GM12878 (cell line): ENCODE data around the gene MPEG1. TPM values are rescaled to one million over a fixed set of nuclear protein-coding genes. Genes with fewer than 3 reads are reported as not detected.

Source experiments
- BHLHE40 ChIP-seq, 2 experiments: fragments of 450-650 bp in 1 of 2; IDR thresholded peaks; 2 replicates each; pipeline ENCODE4 v1.6.1; 2011 to 2017; ENCODE audit warnings: low read depth in 2 of 2, borderline replicate concordance in 1 of 2, improper control_type of control experiment in 1 of 2, low read length in 1 of 2, mild to moderate bottlenecking in 1 of 2
- CREB1 ChIP-seq: IDR thresholded peaks from 2 replicates; pipeline ENCODE4 v1.6.1; 2012; ENCODE audit warnings: low read depth, mild to moderate bottlenecking, inconsistent platforms
- EP300 ChIP-seq, 2 experiments: fragments of 150-350 bp in 1 of 2; IDR thresholded peaks; 2 replicates each; pipeline ENCODE4 v1.6.1; 2011 to 2012; ENCODE audit warnings: low read depth in 2 of 2, low read length in 2 of 2, borderline replicate concordance in 1 of 2, improper control_type of control experiment in 1 of 2, inconsistent platforms in 1 of 2; ENCODE audit not compliant: control insufficient read depth in 1 of 2
- MYB ChIP-seq: fragments of 150-350 bp; IDR thresholded peaks from 2 replicates; pipeline ENCODE4 v1.6.1; 2014; ENCODE audit warnings: mild to moderate bottlenecking, low read depth, low read length, borderline replicate concordance
- PAX8 ChIP-seq: fragments of 450-650 bp; IDR thresholded peaks from 2 replicates; pipeline ENCODE4 v1.6.1; 2017; ENCODE audit warnings: mild to moderate bottlenecking, moderate library complexity
- RB1 ChIP-seq: fragments of 450-650 bp; formaldehyde crosslinking; IDR thresholded peaks from 2 replicates; pipeline ENCODE4 v1.6.1; 2017; ENCODE audit warnings: mild to moderate bottlenecking, borderline replicate concordance
- RBBP5 ChIP-seq: fragments of 200-600 bp; sonication (generic); conservative IDR thresholded peaks from 2 replicates; pipeline ENCODE4 v1.6.1; 2016
- STAT1 ChIP-seq: fragments of 450-650 bp; conservative IDR thresholded peaks from 2 replicates; pipeline ENCODE4 v1.6.1; 2014; ENCODE audit warnings: antibody characterized with exemption, mild to moderate bottlenecking
- ZNF207 ChIP-seq: fragments of 450-650 bp; IDR thresholded peaks from 2 replicates; pipeline ENCODE4 v1.6.1; 2014; ENCODE audit warnings: antibody characterized with exemption, mild to moderate bottlenecking, borderline replicate concordance
- ZNF217 ChIP-seq: fragments of 450-650 bp; IDR thresholded peaks from 2 replicates; pipeline ENCODE4 v1.6.1; 2017; ENCODE audit warnings: antibody characterized with exemption, mild to moderate bottlenecking
- ZNF24 ChIP-seq: fragments of 450-650 bp; IDR thresholded peaks from 2 replicates; pipeline ENCODE4 v1.6.1; 2017; ENCODE audit warnings: antibody characterized with exemption, mild to moderate bottlenecking
- ZNF622 ChIP-seq: fragments of 450-650 bp; IDR thresholded peaks from 2 replicates; pipeline ENCODE4 v1.6.1; 2017; ENCODE audit warnings: mild to moderate bottlenecking, inconsistent platforms
- polyA plus RNA-seq, 11 experiments: library from polyadenylated mRNA; depleted of rRNA in 4 of 11; unstranded in 6 of 11; stranded (reverse) in 5 of 11; fragments of >200 nt; fragmentation: Nextera tagmentation in 4 of 11; fragmentation: Illumina TruSeq in 1 of 11; extraction: Ambion mirVana in 4 of 11; extraction: Trizol in 1 of 11; gene quantifications; 1 replicate in 1 of 11; 2 replicates in 10 of 11; pipeline versions ENCODE4 v1.2.1 to v1.2.3, GENCODE V29; 2011 to 2016; ENCODE audit warnings: inconsistent platforms in 2 of 11, missing spikeins in 2 of 11, low read depth in 1 of 11
- total RNA-seq, 4 experiments: library from RNA; depleted of rRNA in 3 of 4; stranded (reverse); fragments of >200 nt in 3 of 4; fragmentation: Illumina TruSeq in 1 of 4; extraction: Trizol in 1 of 4; gene quantifications; 2 replicates each; pipeline versions ENCODE4 v1.2.1 to v1.2.3, GENCODE V29; 2013 to 2021
- TF ChIP-seq, protein P1 (sequence below): fragments of 150-350 bp; IDR thresholded peaks from 2 replicates; pipeline ENCODE4 v1.6.1; 2014; ENCODE audit warnings: mild to moderate bottlenecking, low read depth, low read length
- TF ChIP-seq, protein P2 (sequence below): IDR thresholded peaks from 2 replicates; pipeline ENCODE4 v1.6.1; 2012; ENCODE audit warnings: low read length, inconsistent platforms
- TF ChIP-seq, protein P3 (sequence below): fragments of 150-350 bp; IDR thresholded peaks from 2 replicates; pipeline ENCODE4 v1.6.1; 2016; ENCODE audit warnings: low read depth, low read length
- TF ChIP-seq, protein P4 (sequence below): IDR thresholded peaks from 2 replicates; pipeline ENCODE4 v1.6.1; 2012; ENCODE audit warnings: low read depth, low read length, improper control_type of control experiment
- TF ChIP-seq, protein P5 (sequence below): fragments of 450-650 bp; IDR thresholded peaks from 2 replicates; pipeline ENCODE4 v1.6.1; 2014; ENCODE audit warnings: mild to moderate bottlenecking

Gene MPEG1
- total and polyA plus RNA-seq, 10 of the 15 experiments (the other 5 are each of a cell fraction or from before 2014, with no cell fraction given): 1.3 to 15.6 (median 11.7) TPM; not detected in 1

DNA sequence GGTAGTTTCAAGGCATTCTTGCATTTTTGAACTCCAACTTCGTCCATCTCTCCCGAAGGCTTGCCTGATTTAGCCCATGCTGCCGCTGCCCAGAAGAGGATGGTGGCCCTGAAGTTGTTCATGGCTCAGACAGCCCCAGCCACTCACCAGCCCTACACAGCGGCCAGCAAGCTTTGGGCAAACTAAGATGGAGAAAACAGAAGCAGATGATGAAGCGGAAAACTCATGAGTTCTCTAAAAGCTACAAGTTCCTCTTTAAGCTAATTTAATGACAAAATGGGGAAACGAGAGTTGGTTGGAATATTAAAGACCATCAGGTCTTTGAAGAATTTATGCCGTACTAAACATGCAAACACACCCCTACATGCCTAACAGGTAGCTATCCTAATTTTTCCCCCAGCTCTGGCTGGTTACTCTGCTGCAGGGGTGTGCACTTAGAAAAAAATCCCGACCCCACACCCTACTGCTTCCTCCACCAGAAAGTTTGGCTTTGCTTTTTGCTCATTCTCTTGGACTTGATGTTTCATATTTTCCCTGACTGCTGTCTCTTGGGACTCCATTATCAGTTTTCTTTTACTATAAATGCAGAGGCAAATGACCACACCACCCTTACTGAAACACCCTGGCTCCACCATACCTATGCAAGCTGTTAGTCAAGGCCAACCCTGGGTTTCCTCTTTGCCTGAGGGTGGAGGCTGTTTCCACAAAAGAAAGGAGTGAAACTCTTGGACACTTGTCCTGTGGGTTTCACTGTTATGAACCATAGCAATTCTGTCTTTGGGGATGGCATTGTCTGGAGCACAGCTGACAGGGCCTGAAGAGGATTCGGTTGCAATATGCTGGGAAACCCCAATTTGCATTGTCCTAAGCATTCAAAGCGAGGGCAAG lies at the start of gene MPEG1 (continued):
- TF ChIP-seq, protein P1, sequence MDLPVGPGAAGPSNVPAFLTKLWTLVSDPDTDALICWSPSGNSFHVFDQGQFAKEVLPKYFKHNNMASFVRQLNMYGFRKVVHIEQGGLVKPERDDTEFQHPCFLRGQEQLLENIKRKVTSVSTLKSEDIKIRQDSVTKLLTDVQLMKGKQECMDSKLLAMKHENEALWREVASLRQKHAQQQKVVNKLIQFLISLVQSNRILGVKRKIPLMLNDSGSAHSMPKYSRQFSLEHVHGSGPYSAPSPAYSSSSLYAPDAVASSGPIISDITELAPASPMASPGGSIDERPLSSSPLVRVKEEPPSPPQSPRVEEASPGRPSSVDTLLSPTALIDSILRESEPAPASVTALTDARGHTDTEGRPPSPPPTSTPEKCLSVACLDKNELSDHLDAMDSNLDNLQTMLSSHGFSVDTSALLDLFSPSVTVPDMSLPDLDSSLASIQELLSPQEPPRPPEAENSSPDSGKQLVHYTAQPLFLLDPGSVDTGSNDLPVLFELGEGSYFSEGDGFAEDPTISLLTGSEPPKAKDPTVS: no peak
- TF ChIP-seq, protein P2, sequence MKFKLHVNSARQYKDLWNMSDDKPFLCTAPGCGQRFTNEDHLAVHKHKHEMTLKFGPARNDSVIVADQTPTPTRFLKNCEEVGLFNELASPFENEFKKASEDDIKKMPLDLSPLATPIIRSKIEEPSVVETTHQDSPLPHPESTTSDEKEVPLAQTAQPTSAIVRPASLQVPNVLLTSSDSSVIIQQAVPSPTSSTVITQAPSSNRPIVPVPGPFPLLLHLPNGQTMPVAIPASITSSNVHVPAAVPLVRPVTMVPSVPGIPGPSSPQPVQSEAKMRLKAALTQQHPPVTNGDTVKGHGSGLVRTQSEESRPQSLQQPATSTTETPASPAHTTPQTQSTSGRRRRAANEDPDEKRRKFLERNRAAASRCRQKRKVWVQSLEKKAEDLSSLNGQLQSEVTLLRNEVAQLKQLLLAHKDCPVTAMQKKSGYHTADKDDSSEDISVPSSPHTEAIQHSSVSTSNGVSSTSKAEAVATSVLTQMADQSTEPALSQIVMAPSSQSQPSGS: peak; percentile 22
- TF ChIP-seq, protein P3, sequence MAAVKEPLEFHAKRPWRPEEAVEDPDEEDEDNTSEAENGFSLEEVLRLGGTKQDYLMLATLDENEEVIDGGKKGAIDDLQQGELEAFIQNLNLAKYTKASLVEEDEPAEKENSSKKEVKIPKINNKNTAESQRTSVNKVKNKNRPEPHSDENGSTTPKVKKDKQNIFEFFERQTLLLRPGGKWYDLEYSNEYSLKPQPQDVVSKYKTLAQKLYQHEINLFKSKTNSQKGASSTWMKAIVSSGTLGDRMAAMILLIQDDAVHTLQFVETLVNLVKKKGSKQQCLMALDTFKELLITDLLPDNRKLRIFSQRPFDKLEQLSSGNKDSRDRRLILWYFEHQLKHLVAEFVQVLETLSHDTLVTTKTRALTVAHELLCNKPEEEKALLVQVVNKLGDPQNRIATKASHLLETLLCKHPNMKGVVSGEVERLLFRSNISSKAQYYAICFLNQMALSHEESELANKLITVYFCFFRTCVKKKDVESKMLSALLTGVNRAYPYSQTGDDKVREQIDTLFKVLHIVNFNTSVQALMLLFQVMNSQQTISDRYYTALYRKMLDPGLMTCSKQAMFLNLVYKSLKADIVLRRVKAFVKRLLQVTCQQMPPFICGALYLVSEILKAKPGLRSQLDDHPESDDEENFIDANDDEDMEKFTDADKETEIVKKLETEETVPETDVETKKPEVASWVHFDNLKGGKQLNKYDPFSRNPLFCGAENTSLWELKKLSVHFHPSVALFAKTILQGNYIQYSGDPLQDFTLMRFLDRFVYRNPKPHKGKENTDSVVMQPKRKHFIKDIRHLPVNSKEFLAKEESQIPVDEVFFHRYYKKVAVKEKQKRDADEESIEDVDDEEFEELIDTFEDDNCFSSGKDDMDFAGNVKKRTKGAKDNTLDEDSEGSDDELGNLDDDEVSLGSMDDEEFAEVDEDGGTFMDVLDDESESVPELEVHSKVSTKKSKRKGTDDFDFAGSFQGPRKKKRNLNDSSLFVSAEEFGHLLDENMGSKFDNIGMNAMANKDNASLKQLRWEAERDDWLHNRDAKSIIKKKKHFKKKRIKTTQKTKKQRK: no peak
- TF ChIP-seq BHLHE40 (IDR thresholded peaks at IDR 0.05; ENCODE audit: borderline replicate concordance in 1 of 2, low read depth in 2 of 2, low read length in 1 of 2): peak in 1 of 2 experiments; percentile 1; a peak in 1 of 4 replicates
- TF ChIP-seq STAT1: no peak
- TF ChIP-seq EP300 (IDR thresholded peaks at IDR 0.05; ENCODE audit: borderline replicate concordance in 1 of 2, control insufficient read depth in 1 of 2, low read depth in 2 of 2, low read length in 2 of 2): no peak; a peak in 1 of 4 replicates
- no peak for TF ChIP-seq RB1
- no peak for TF ChIP-seq RBBP5
- TF ChIP-seq CREB1: no peak
- TF ChIP-seq MYB: no peak
- no peak for TF ChIP-seq ZNF24
- no peak for TF ChIP-seq ZNF207
- TF ChIP-seq, protein P4, sequence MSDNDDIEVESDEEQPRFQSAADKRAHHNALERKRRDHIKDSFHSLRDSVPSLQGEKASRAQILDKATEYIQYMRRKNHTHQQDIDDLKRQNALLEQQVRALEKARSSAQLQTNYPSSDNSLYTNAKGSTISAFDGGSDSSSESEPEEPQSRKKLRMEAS: no peak
- TF ChIP-seq ZNF217: no peak
- no peak for TF ChIP-seq PAX8
- TF ChIP-seq ZNF622: no peak
- TF ChIP-seq, protein P5, sequence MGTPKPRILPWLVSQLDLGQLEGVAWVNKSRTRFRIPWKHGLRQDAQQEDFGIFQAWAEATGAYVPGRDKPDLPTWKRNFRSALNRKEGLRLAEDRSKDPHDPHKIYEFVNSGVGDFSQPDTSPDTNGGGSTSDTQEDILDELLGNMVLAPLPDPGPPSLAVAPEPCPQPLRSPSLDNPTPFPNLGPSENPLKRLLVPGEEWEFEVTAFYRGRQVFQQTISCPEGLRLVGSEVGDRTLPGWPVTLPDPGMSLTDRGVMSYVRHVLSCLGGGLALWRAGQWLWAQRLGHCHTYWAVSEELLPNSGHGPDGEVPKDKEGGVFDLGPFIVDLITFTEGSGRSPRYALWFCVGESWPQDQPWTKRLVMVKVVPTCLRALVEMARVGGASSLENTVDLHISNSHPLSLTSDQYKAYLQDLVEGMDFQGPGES: no peak
